ENCODE results near the gene NLE1. TPM values are rescaled to one million over a fixed set of nuclear protein-coding genes. Genes with fewer than 3 reads are reported as not detected.
A peak's percentile ranks its signal among the peaks of the same experiment; 100 is the strongest.

The NLE1 gene
- total and polyA plus RNA-seq, 8 donors = 8.7 to 23.0 (median 19.8) TPM

- Histone ChIP-seq H3K27me3 (no peaks in the 10 kb centered on the region), H3K36me3 (peaks cover 0 to 72% of the 10 kb centered on the region in 2 donors), H3K4me3 (no peak overlapping the region), H3K4me1 (peaks cover 0 to 6% of the 10 kb centered on the region in 2 donors), H3K27ac (no peak overlapping the region), H3K9me3 (peaks cover 0 to 1% of the 10 kb centered on the region in 2 donors)
- ATAC-seq = no peak
- intact Hi-C loops (cut with DNase I) = loop anchor here in 1 of 2 donors (10.0 kb wide), 1 partner anchor 558 kb away; no protein-coding TSS in a partner anchor
- DNase-seq = no peak
- no peak for TF ChIP-seq CTCF (IDR thresholded peaks at IDR 0.05)
Observed at GRCh38 chr17:35103271-35103670, 38.8 kb downstream of the NLE1 start.

- TF ChIP-seq CTCF (IDR thresholded peaks at IDR 0.05) = no peak
- intact Hi-C loops (cut with DNase I) = loop anchor here in 1 of 2 donors (10.0 kb wide), 1 partner anchor 557 kb away; no protein-coding TSS in a partner anchor
- peaks cover 0 to 67% of the 10 kb centered on the region in 2 donors for H3K36me3 ChIP-seq
- peaks cover 0 to 6% of the 10 kb centered on the region in 2 donors for H3K4me1 ChIP-seq
- peaks cover 0 to 1% of the 10 kb centered on the region in 2 donors for H3K9me3 ChIP-seq
- no peak for DNase-seq
- no peaks in the 10 kb centered on the region for H3K27me3 ChIP-seq
- no peak overlapping the region for H3K4me3 ChIP-seq
- H3K27ac ChIP-seq = peak overlapping the region in 1 of 2 donors; percentile 62
- ATAC-seq = no peak
Observed at GRCh38 chr17:35101725-35102124, 40.4 kb downstream of the NLE1 start.

GRCh38 chr17:35101036-35101435 is 41.1 kb downstream of the NLE1 start:
- H3K27ac ChIP-seq = peak overlapping the region in 1 of 2 donors; percentile 62
- ATAC-seq (no peak), DNase-seq (no peak)
- intact Hi-C loops (cut with DNase I) = loop anchor here in 1 of 2 donors (10.0 kb wide), 1 partner anchor 556 kb away; no protein-coding TSS in a partner anchor
- H3K36me3 ChIP-seq = peaks cover 0 to 60% of the 10 kb centered on the region in 2 donors
- H3K9me3 ChIP-seq = no peaks in the 10 kb centered on the region
- peaks cover 0 to 6% of the 10 kb centered on the region in 2 donors for H3K4me1 ChIP-seq
- H3K4me3 ChIP-seq = no peak overlapping the region
- no peaks in the 10 kb centered on the region for H3K27me3 ChIP-seq
- no peak for TF ChIP-seq CTCF (IDR thresholded peaks at IDR 0.05)

GRCh38 chr17:35099908-35100307 is 42.2 kb downstream of the NLE1 start:
- H3K9me3 ChIP-seq = no peaks in the 10 kb centered on the region
- no peak overlapping the region for H3K4me3 ChIP-seq
- peaks cover 0 to 6% of the 10 kb centered on the region in 2 donors for H3K4me1 ChIP-seq
- no peak for ATAC-seq
- peak overlapping the region in 1 of 2 donors; percentile 62 for H3K27ac ChIP-seq
- DNase-seq = no peak
- no peaks in the 10 kb centered on the region for H3K27me3 ChIP-seq
- intact Hi-C loops (cut with DNase I) = loop anchor here in 1 of 2 donors (10.0 kb wide), 1 partner anchor 555 kb away; no protein-coding TSS in a partner anchor
- peaks cover 0 to 54% of the 10 kb centered on the region in 2 donors for H3K36me3 ChIP-seq
- no peak for TF ChIP-seq CTCF (IDR thresholded peaks at IDR 0.05)

GRCh38 chr17:35097776-35098175 is 44.3 kb downstream of the NLE1 start:
- no peak overlapping the region for H3K27ac ChIP-seq
- DNase-seq = no peak
- no peak for TF ChIP-seq CTCF (IDR thresholded peaks at IDR 0.05)

More at GRCh38 chr17:35097776-35098175, 44.3 kb downstream of the NLE1 start:
- H3K27me3 ChIP-seq = no peaks in the 10 kb centered on the region
- no peak overlapping the region for H3K4me3 ChIP-seq
- ATAC-seq = no peak
- peaks cover 0 to 39% of the 10 kb centered on the region in 2 donors for H3K36me3 ChIP-seq
- intact Hi-C loops (cut with DNase I) = no loop called here
- H3K9me3 ChIP-seq = no peaks in the 10 kb centered on the region
- peaks cover 0 to 6% of the 10 kb centered on the region in 2 donors for H3K4me1 ChIP-seq

Measured in left lung (tissue), 10 donors.